ENCODE results near the gene PAXIP1.

Gene PAXIP1

GRCh38 chr7:154976844-154977243 is 26.1 kb downstream of the PAXIP1 start:
- Histone ChIP-seq H3K36me3 (ENCODE audit: control insufficient read depth in 1 of 2, insufficient read depth in 2 of 2, low read length in 2 of 2) (peaks cover 7 to 36% of the 10 kb centered on the region in 2 donors), H3K4me1 (ENCODE audit: control insufficient read depth in 1 of 2, insufficient read depth in 2 of 2, low read length in 2 of 2) (no peaks in the 10 kb centered on the region), H3K9ac (ENCODE audit: low read depth in 1 of 2, low read length in 2 of 2) (no peak overlapping the region), H3K27ac (ENCODE audit: low read depth, low read length) (no peak overlapping the region), H3K27me3 (ENCODE audit: control insufficient read depth in 1 of 2, insufficient read depth in 2 of 2, low read length in 2 of 2) (no peaks in the 10 kb centered on the region), H3K9me3 (ENCODE audit: control insufficient read depth in 1 of 2, low read length in 2 of 2) (no peaks in the 10 kb centered on the region), H3K4me3 (ENCODE audit: low read depth in 1 of 2, low read length in 2 of 2) (no peak overlapping the region)

GRCh38 chr7:154975984-154976383 is 26.9 kb downstream of the PAXIP1 start:
- Histone ChIP-seq H3K9me3 (ENCODE audit: control insufficient read depth in 1 of 2, low read length in 2 of 2) (no peaks in the 10 kb centered on the region), H3K9ac (ENCODE audit: low read depth in 1 of 2, low read length in 2 of 2) (no peak overlapping the region), H3K27me3 (ENCODE audit: control insufficient read depth in 1 of 2, insufficient read depth in 2 of 2, low read length in 2 of 2) (no peaks in the 10 kb centered on the region), H3K4me3 (ENCODE audit: low read depth in 1 of 2, low read length in 2 of 2) (no peak overlapping the region), H3K27ac (ENCODE audit: low read depth, low read length) (no peak overlapping the region), H3K36me3 (ENCODE audit: control insufficient read depth in 1 of 2, insufficient read depth in 2 of 2, low read length in 2 of 2) (peaks cover 5 to 40% of the 10 kb centered on the region in 2 donors), H3K4me1 (ENCODE audit: control insufficient read depth in 1 of 2, insufficient read depth in 2 of 2, low read length in 2 of 2) (no peaks in the 10 kb centered on the region)

- no peaks in the 10 kb centered on the region for H3K4me1 ChIP-seq (ENCODE audit: control insufficient read depth in 1 of 2, insufficient read depth in 2 of 2, low read length in 2 of 2)
- peaks cover 4 to 60% of the 10 kb centered on the region in 2 donors for H3K36me3 ChIP-seq (ENCODE audit: control insufficient read depth in 1 of 2, insufficient read depth in 2 of 2, low read length in 2 of 2)
- H3K4me3 ChIP-seq (ENCODE audit: low read depth in 1 of 2, low read length in 2 of 2), result no peak overlapping the region
- H3K9me3 ChIP-seq (ENCODE audit: control insufficient read depth in 1 of 2, low read length in 2 of 2), result no peaks in the 10 kb centered on the region
- no peaks in the 10 kb centered on the region for H3K27me3 ChIP-seq (ENCODE audit: control insufficient read depth in 1 of 2, insufficient read depth in 2 of 2, low read length in 2 of 2)
- H3K9ac ChIP-seq (ENCODE audit: low read depth in 1 of 2, low read length in 2 of 2), result no peak overlapping the region
- H3K27ac ChIP-seq (ENCODE audit: low read depth, low read length), result no peak overlapping the region
Observed at GRCh38 chr7:154973381-154973780, 29.5 kb downstream of the PAXIP1 start.

- Histone ChIP-seq H3K4me1 (ENCODE audit: control insufficient read depth in 1 of 2, insufficient read depth in 2 of 2, low read length in 2 of 2) (no peaks in the 10 kb centered on the region), H3K4me3 (ENCODE audit: low read depth in 1 of 2, low read length in 2 of 2) (no peak overlapping the region), H3K27ac (ENCODE audit: low read depth, low read length) (no peak overlapping the region), H3K9me3 (ENCODE audit: control insufficient read depth in 1 of 2, low read length in 2 of 2) (no peaks in the 10 kb centered on the region), H3K9ac (ENCODE audit: low read depth in 1 of 2, low read length in 2 of 2) (no peak overlapping the region), H3K36me3 (ENCODE audit: control insufficient read depth in 1 of 2, insufficient read depth in 2 of 2, low read length in 2 of 2) (peaks cover 14 to 74% of the 10 kb centered on the region in 2 donors), H3K27me3 (ENCODE audit: control insufficient read depth in 1 of 2, insufficient read depth in 2 of 2, low read length in 2 of 2) (no peaks in the 10 kb centered on the region)
Observed at GRCh38 chr7:154968336-154969001, 34.5 kb downstream of the PAXIP1 start.

- Histone ChIP-seq H3K27ac (ENCODE audit: low read depth, low read length) (no peak overlapping the region), H3K4me1 (ENCODE audit: control insufficient read depth in 1 of 2, insufficient read depth in 2 of 2, low read length in 2 of 2) (no peaks in the 10 kb centered on the region), H3K9me3 (ENCODE audit: control insufficient read depth in 1 of 2, low read length in 2 of 2) (no peaks in the 10 kb centered on the region), H3K36me3 (ENCODE audit: control insufficient read depth in 1 of 2, insufficient read depth in 2 of 2, low read length in 2 of 2) (peaks cover 14 to 71% of the 10 kb centered on the region in 2 donors), H3K4me3 (ENCODE audit: low read depth in 1 of 2, low read length in 2 of 2) (no peak overlapping the region), H3K9ac (ENCODE audit: low read depth in 1 of 2, low read length in 2 of 2) (no peak overlapping the region), H3K27me3 (ENCODE audit: control insufficient read depth in 1 of 2, insufficient read depth in 2 of 2, low read length in 2 of 2) (no peaks in the 10 kb centered on the region)
Observed at GRCh38 chr7:154967401-154967955, 35.4 kb downstream of the PAXIP1 start.

GRCh38 chr7:154965014-154965413 is 37.9 kb downstream of the PAXIP1 start:
- no peak overlapping the region for H3K4me3 ChIP-seq (ENCODE audit: low read depth in 1 of 2, low read length in 2 of 2)
- no peaks in the 10 kb centered on the region for H3K9me3 ChIP-seq (ENCODE audit: control insufficient read depth in 1 of 2, low read length in 2 of 2)
- H3K27me3 ChIP-seq (ENCODE audit: control insufficient read depth in 1 of 2, insufficient read depth in 2 of 2, low read length in 2 of 2), result no peaks in the 10 kb centered on the region
- H3K4me1 ChIP-seq (ENCODE audit: control insufficient read depth in 1 of 2, insufficient read depth in 2 of 2, low read length in 2 of 2), result no peaks in the 10 kb centered on the region
- no peak overlapping the region for H3K9ac ChIP-seq (ENCODE audit: low read depth in 1 of 2, low read length in 2 of 2)
- peaks cover 17 to 82% of the 10 kb centered on the region in 2 donors for H3K36me3 ChIP-seq (ENCODE audit: control insufficient read depth in 1 of 2, insufficient read depth in 2 of 2, low read length in 2 of 2)
- no peak overlapping the region for H3K27ac ChIP-seq (ENCODE audit: low read depth, low read length)

- H3K36me3 ChIP-seq (ENCODE audit: control insufficient read depth in 1 of 2, insufficient read depth in 2 of 2, low read length in 2 of 2), result peaks cover 12 to 65% of the 10 kb centered on the region in 2 donors
- no peak overlapping the region for H3K9ac ChIP-seq (ENCODE audit: low read depth in 1 of 2, low read length in 2 of 2)
- no peaks in the 10 kb centered on the region for H3K27me3 ChIP-seq (ENCODE audit: control insufficient read depth in 1 of 2, insufficient read depth in 2 of 2, low read length in 2 of 2)
- no peak overlapping the region for H3K4me3 ChIP-seq (ENCODE audit: low read depth in 1 of 2, low read length in 2 of 2)
- no peaks in the 10 kb centered on the region for H3K9me3 ChIP-seq (ENCODE audit: control insufficient read depth in 1 of 2, low read length in 2 of 2)
- no peak overlapping the region for H3K27ac ChIP-seq (ENCODE audit: low read depth, low read length)
- no peaks in the 10 kb centered on the region for H3K4me1 ChIP-seq (ENCODE audit: control insufficient read depth in 1 of 2, insufficient read depth in 2 of 2, low read length in 2 of 2)
Observed at GRCh38 chr7:154960063-154960790, 42.7 kb downstream of the PAXIP1 start.

GRCh38 chr7:154956427-154956826 is 46.5 kb downstream of the PAXIP1 start:
- Histone ChIP-seq H3K27ac (ENCODE audit: low read depth, low read length) (no peak overlapping the region), H3K9me3 (ENCODE audit: control insufficient read depth in 1 of 2, low read length in 2 of 2) (no peaks in the 10 kb centered on the region), H3K4me3 (ENCODE audit: low read depth in 1 of 2, low read length in 2 of 2) (no peak overlapping the region), H3K27me3 (ENCODE audit: control insufficient read depth in 1 of 2, insufficient read depth in 2 of 2, low read length in 2 of 2) (no peaks in the 10 kb centered on the region), H3K36me3 (ENCODE audit: control insufficient read depth in 1 of 2, insufficient read depth in 2 of 2, low read length in 2 of 2) (peaks cover 20 to 66% of the 10 kb centered on the region in 2 donors), H3K9ac (ENCODE audit: low read depth in 1 of 2, low read length in 2 of 2) (no peak overlapping the region), H3K4me1 (ENCODE audit: control insufficient read depth in 1 of 2, insufficient read depth in 2 of 2, low read length in 2 of 2) (no peaks in the 10 kb centered on the region)

- H3K36me3 ChIP-seq (ENCODE audit: control insufficient read depth in 1 of 2, insufficient read depth in 2 of 2, low read length in 2 of 2), result peaks cover 8 to 54% of the 10 kb centered on the region in 2 donors
- H3K9me3 ChIP-seq (ENCODE audit: control insufficient read depth in 1 of 2, low read length in 2 of 2), result no peaks in the 10 kb centered on the region
- H3K4me1 ChIP-seq (ENCODE audit: control insufficient read depth in 1 of 2, insufficient read depth in 2 of 2, low read length in 2 of 2), result no peaks in the 10 kb centered on the region
- H3K27me3 ChIP-seq (ENCODE audit: control insufficient read depth in 1 of 2, insufficient read depth in 2 of 2, low read length in 2 of 2), result no peaks in the 10 kb centered on the region
- H3K4me3 ChIP-seq (ENCODE audit: low read depth in 1 of 2, low read length in 2 of 2), result no peak overlapping the region
- H3K27ac ChIP-seq (ENCODE audit: low read depth, low read length), result no peak overlapping the region
- no peak overlapping the region for H3K9ac ChIP-seq (ENCODE audit: low read depth in 1 of 2, low read length in 2 of 2)
Observed at GRCh38 chr7:154953006-154953684, 49.8 kb downstream of the PAXIP1 start.

- Histone ChIP-seq H3K9ac (ENCODE audit: low read depth in 1 of 2, low read length in 2 of 2) (no peak overlapping the region), H3K9me3 (ENCODE audit: control insufficient read depth in 1 of 2, low read length in 2 of 2) (no peaks in the 10 kb centered on the region), H3K4me1 (ENCODE audit: control insufficient read depth in 1 of 2, insufficient read depth in 2 of 2, low read length in 2 of 2) (no peaks in the 10 kb centered on the region), H3K27ac (ENCODE audit: low read depth, low read length) (no peak overlapping the region), H3K4me3 (ENCODE audit: low read depth in 1 of 2, low read length in 2 of 2) (no peak overlapping the region), H3K36me3 (ENCODE audit: control insufficient read depth in 1 of 2, insufficient read depth in 2 of 2, low read length in 2 of 2) (peaks cover 18 to 61% of the 10 kb centered on the region in 2 donors), H3K27me3 (ENCODE audit: control insufficient read depth in 1 of 2, insufficient read depth in 2 of 2, low read length in 2 of 2) (no peaks in the 10 kb centered on the region)
Observed at GRCh38 chr7:154950960-154951359, 52.0 kb downstream of the PAXIP1 start.

Measured in duodenal mucosa (tissue), 2 donors.